HG02852 (cell line): ENCODE results near the gene CBR1.
"Not testable (repeated sequence)": the region's sequence is repeated elsewhere in the genome, so short reads cannot be mapped to it uniquely, and the experiment has no call there.

Experiments used
- ATAC-seq: cut with Tn5 transposase; IDR thresholded peaks from one replicate; pipeline ENCODE4 v1.9.1; 2021; ENCODE audit warnings: mild to moderate bottlenecking, moderate library complexity; ENCODE audit not compliant: unreplicated experiment

CBR1 gene

GRCh38 chr21:36047139-36047538 is 22.7 kb upstream of the CBR1 start:
- ATAC-seq: no peak

- ATAC-seq: no peak
Observed at GRCh38 chr21:36048357-36048756, 21.5 kb upstream of the CBR1 start.

- ATAC-seq: no peak
Observed at GRCh38 chr21:36052860-36053714, 16.7 kb upstream of the CBR1 start.

GRCh38 chr21:36053715-36054062 is 16.1 kb upstream of the CBR1 start:
- no peak for ATAC-seq

GRCh38 chr21:36055551-36055950 is 14.3 kb upstream of the CBR1 start:
- no peak for ATAC-seq

GRCh38 chr21:36059823-36060158 is 10.0 kb upstream of the CBR1 start:
- peak; percentile 41 for ATAC-seq

GRCh38 chr21:36060159-36060921 is 9.5 kb upstream of the CBR1 start, which contains the start of gene SETD4:
Gene SETD4 (minus strand): TSS chr21:36060526. CDS start chr21:36058888, 1,638 bp downstream.
- ATAC-seq: peak; percentile 92

GRCh38 chr21:36061445-36061844 is 8.4 kb upstream of the CBR1 start:
- no peak for ATAC-seq

- no peak for ATAC-seq
Observed at GRCh38 chr21:36063375-36064084, 6.3 kb upstream of the CBR1 start.

- no peak for ATAC-seq
Observed at GRCh38 chr21:36064085-36064460, 5.8 kb upstream of the CBR1 start.

GRCh38 chr21:36065497-36066036 is 4.3 kb upstream of the CBR1 start:
- ATAC-seq: no peak

- ATAC-seq: no peak
Observed at GRCh38 chr21:36068748-36069398, 951 bp upstream of the CBR1 start.

- no peak for ATAC-seq
Observed at GRCh38 chr21:36070999-36071398, 1.2 kb downstream of the CBR1 start.

- no peak for ATAC-seq
Observed at GRCh38 chr21:36072453-36073162, 2.8 kb downstream of the CBR1 start.

GRCh38 chr21:36073181-36073580 is 3.4 kb downstream of the CBR1 start:
- no peak for ATAC-seq

GRCh38 chr21:36073911-36074310 is 4.1 kb downstream of the CBR1 start:
- ATAC-seq: not testable (repeated sequence)

GRCh38 chr21:36075171-36075570 is 5.3 kb downstream of the CBR1 start:
- ATAC-seq: no peak

GRCh38 chr21:36075953-36076352 is 6.1 kb downstream of the CBR1 start:
- no peak for ATAC-seq

- ATAC-seq: no peak
Observed at GRCh38 chr21:36076878-36077655, 7.2 kb downstream of the CBR1 start.
